Ishikawa (cell line): Measurements from ENCODE around the gene SNX24.

Source experiments
- CEBPB ChIP-seq: IDR thresholded peaks from 2 replicates; pipeline ENCODE4 v1.6.1; 2012
- CREB1 ChIP-seq: IDR thresholded peaks from 2 replicates; pipeline ENCODE4 v1.6.1; 2012; ENCODE audit warnings: low read depth
- EGR1 ChIP-seq: IDR thresholded peaks from 2 replicates; pipeline ENCODE4 v1.6.1; 2012
- EP300 ChIP-seq: IDR thresholded peaks from 2 replicates; pipeline ENCODE4 v1.6.1; 2012; ENCODE audit warnings: borderline replicate concordance
- FOXM1 ChIP-seq: IDR thresholded peaks from 2 replicates; pipeline ENCODE4 v1.6.1; 2012; ENCODE audit warnings: low read depth, borderline replicate concordance
- NFIC ChIP-seq: IDR thresholded peaks from 2 replicates; pipeline ENCODE4 v1.6.1; 2012
- RAD21 ChIP-seq: IDR thresholded peaks from 2 replicates; pipeline ENCODE4 v1.6.1; 2012; ENCODE audit warnings: low read depth
- TAF1 ChIP-seq: IDR thresholded peaks from 2 replicates; pipeline ENCODE4 v1.6.1; 2012; ENCODE audit warnings: low read depth, mild to moderate bottlenecking
- TCF12 ChIP-seq: IDR thresholded peaks from 2 replicates; pipeline ENCODE4 v1.6.1; 2012; ENCODE audit warnings: low read depth
- TEAD4 ChIP-seq: IDR thresholded peaks from 2 replicates; pipeline ENCODE4 v1.6.1; 2012
- YY1 ChIP-seq: IDR thresholded peaks from 2 replicates; pipeline ENCODE4 v1.6.1; 2012; ENCODE audit warnings: low read depth
- TF ChIP-seq, protein P1 (sequence below): IDR thresholded peaks from 2 replicates; pipeline ENCODE4 v1.6.1; 2012
- TF ChIP-seq, protein P2 (sequence below): IDR thresholded peaks from 2 replicates; pipeline ENCODE4 v1.6.1; 2012; ENCODE audit warnings: low read depth, mild to moderate bottlenecking
- TF ChIP-seq, protein P3 (sequence below): IDR thresholded peaks from 2 replicates; pipeline ENCODE4 v1.6.1; 2012

DNA sequence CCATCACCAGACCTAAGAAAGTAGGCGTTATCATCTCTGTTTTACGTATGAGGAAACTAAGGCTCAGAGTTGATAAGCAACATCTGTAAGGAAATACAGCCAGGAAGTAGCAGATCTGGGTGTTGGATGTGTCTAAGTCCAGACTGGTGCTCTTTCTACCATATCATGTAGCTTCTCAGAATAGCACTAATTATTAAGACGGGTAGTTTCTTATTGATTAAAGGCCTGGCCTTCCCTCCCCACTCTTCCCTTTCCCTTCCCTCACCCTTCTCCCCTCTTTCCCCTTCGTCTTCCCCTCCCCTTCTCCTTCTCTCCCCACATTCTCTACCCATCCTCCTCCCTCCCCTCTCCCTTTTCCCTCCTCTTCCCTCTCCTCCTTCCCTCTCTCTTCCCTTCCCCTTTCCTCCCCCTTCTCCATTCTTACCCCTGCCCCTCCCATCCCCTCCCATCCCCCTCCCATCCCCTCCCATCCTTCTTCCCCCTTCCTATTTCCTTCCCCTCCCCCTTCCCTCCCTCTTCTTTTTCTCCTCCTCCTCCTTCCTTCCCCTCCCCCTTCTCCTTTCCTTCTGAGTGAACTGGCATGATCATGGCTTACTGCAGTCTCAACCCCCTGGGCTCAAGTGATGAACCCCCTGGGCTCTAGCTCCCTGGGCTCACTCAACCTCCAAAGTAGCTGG lies 79.4 kb downstream of the SNX24 start:
- TF ChIP-seq EP300 (no peak), RAD21 (no peak), CREB1 (no peak), CEBPB (no peak), EGR1 (no peak), TAF1 (no peak), YY1 (no peak), TCF12 (no peak), NFIC (no peak), TEAD4 (no peak), FOXM1 (no peak)
- TF ChIP-seq, protein P1, sequence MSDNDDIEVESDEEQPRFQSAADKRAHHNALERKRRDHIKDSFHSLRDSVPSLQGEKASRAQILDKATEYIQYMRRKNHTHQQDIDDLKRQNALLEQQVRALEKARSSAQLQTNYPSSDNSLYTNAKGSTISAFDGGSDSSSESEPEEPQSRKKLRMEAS = no peak
- TF ChIP-seq, protein P2, sequence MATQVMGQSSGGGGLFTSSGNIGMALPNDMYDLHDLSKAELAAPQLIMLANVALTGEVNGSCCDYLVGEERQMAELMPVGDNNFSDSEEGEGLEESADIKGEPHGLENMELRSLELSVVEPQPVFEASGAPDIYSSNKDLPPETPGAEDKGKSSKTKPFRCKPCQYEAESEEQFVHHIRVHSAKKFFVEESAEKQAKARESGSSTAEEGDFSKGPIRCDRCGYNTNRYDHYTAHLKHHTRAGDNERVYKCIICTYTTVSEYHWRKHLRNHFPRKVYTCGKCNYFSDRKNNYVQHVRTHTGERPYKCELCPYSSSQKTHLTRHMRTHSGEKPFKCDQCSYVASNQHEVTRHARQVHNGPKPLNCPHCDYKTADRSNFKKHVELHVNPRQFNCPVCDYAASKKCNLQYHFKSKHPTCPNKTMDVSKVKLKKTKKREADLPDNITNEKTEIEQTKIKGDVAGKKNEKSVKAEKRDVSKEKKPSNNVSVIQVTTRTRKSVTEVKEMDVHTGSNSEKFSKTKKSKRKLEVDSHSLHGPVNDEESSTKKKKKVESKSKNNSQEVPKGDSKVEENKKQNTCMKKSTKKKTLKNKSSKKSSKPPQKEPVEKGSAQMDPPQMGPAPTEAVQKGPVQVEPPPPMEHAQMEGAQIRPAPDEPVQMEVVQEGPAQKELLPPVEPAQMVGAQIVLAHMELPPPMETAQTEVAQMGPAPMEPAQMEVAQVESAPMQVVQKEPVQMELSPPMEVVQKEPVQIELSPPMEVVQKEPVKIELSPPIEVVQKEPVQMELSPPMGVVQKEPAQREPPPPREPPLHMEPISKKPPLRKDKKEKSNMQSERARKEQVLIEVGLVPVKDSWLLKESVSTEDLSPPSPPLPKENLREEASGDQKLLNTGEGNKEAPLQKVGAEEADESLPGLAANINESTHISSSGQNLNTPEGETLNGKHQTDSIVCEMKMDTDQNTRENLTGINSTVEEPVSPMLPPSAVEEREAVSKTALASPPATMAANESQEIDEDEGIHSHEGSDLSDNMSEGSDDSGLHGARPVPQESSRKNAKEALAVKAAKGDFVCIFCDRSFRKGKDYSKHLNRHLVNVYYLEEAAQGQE = no peak
- TF ChIP-seq, protein P3, sequence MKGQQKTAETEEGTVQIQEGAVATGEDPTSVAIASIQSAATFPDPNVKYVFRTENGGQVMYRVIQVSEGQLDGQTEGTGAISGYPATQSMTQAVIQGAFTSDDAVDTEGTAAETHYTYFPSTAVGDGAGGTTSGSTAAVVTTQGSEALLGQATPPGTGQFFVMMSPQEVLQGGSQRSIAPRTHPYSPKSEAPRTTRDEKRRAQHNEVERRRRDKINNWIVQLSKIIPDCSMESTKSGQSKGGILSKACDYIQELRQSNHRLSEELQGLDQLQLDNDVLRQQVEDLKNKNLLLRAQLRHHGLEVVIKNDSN = no peak
